GM12878 (cell line): ENCODE results near the gene GPR18. TPM values are rescaled to one million over a fixed set of nuclear protein-coding genes. Genes with fewer than 3 reads are reported as not detected.

Experiments used
- ATAC-seq: fragments of 200-7000 bp; cut with Tn5 transposase; 3 replicates; pipeline ENCODE4 v1.9.1; 2020; ENCODE audit warnings: mild to moderate bottlenecking, moderate library complexity
- BruUV-seq: library from RNA; stranded (reverse); fragments of 400-500 nt; replicated peaks from 2 replicates; lab custom pipeline; 2021; lab: Mats Ljungman, UMichigan
- CTCF ChIA-PET: fragments of 300-600 bp; sonication (Branson Sonifier 250); formaldehyde crosslinking; extraction: SDS; loops from one replicate; lab custom pipeline; 2021; ENCODE audit warnings: inconsistent platforms; lab: Yijun Ruan, JAX
- POLR2A ChIA-PET: fragments of 350-600 bp; formaldehyde crosslinking; extraction: SDS; loops from one replicate; lab custom pipeline; 2021; ENCODE audit warnings: inconsistent platforms; lab: Charles Lee
- RAD21 ChIA-PET: fragments of 300-600 bp; sonication (Branson Sonifier 250); formaldehyde crosslinking; loops from one replicate; lab custom pipeline; 2023; ENCODE audit warnings: antibody characterized with exemption; ENCODE audit not compliant: unreplicated experiment; lab: Charles Lee
- SMC1A ChIA-PET: fragments of 300-600 bp; sonication (Branson Sonifier 250); formaldehyde crosslinking; loops from one replicate; lab custom pipeline; 2023; ENCODE audit not compliant: unreplicated experiment, uncharacterized antibody; lab: Charles Lee
- DNase-seq: peaks from one replicate; pipeline ENCODE4 v3.0.0-alpha.2; 2011; ENCODE audit warnings: low read depth, low spot score
- FAIRE-seq: peaks from 3 replicates; lab custom pipeline; 2011; peaks lifted over from hg19 to GRCh38; lab: Jason Lieb, UNC
- H2AFZ ChIP-seq: 2 replicates; pipeline ENCODE4 v1.6.0; 2011; ENCODE audit warnings: low read depth, low read length, control low read depth; ENCODE audit not compliant: control insufficient read depth
- H3K27ac ChIP-seq: 2 replicates; pipeline ENCODE4 v1.5.1; 2011; ENCODE audit warnings: control low read depth; ENCODE audit not compliant: control insufficient read depth, insufficient read depth
- H3K27me3 ChIP-seq, 2 experiments: replicated peaks in 1 of 2; 2 replicates each; pipeline versions ENCODE4 v1.6.0 to v1.6.1; 2011; ENCODE audit warnings: low read length in 1 of 2; ENCODE audit not compliant: control insufficient read depth in 2 of 2, insufficient read depth in 2 of 2
- H3K36me3 ChIP-seq, 2 experiments: 2 replicates each; pipeline ENCODE4 v1.5.1; 2011; ENCODE audit warnings: low read length in 1 of 2; ENCODE audit not compliant: control insufficient read depth in 2 of 2, insufficient read depth in 2 of 2
- H3K4me1 ChIP-seq: 2 replicates; pipeline ENCODE4 v1.6.1; 2011; ENCODE audit warnings: mild to moderate bottlenecking, low read length, moderate library complexity, mixed read lengths; ENCODE audit not compliant: control insufficient read depth, insufficient read depth
- H3K4me2 ChIP-seq: 2 replicates; pipeline ENCODE4 v1.6.0; 2011; ENCODE audit warnings: control low read depth; ENCODE audit not compliant: control insufficient read depth, insufficient read depth
- H3K4me3 ChIP-seq: fragments of 200-600 bp; sonication (generic); 2 replicates; pipeline ENCODE4 v1.5.1; 2016
- H3K79me2 ChIP-seq: 2 replicates; pipeline ENCODE4 v1.6.0; 2011; ENCODE audit warnings: low read length; ENCODE audit not compliant: control insufficient read depth, insufficient read depth
- H3K9ac ChIP-seq: 2 replicates; pipeline ENCODE4 v1.8.0; 2011; ENCODE audit warnings: low read length, control low read depth, mixed read lengths; ENCODE audit not compliant: control insufficient read depth, insufficient read depth
- H3K9me3 ChIP-seq: replicated peaks from 3 replicates; pipeline ENCODE4 v1.5.1; 2011; ENCODE audit warnings: mild to moderate bottlenecking, low read length; ENCODE audit not compliant: control insufficient read depth, insufficient read depth
- H4K20me1 ChIP-seq: 2 replicates; pipeline ENCODE4 v1.6.0; 2011; ENCODE audit not compliant: control insufficient read depth, insufficient read depth
- CREM ChIP-seq: IDR thresholded peaks from 2 replicates; pipeline ENCODE4 v1.6.1; 2014; ENCODE audit warnings: antibody characterized with exemption, low read depth
- LARP7 ChIP-seq: fragments of 450-650 bp; IDR thresholded peaks from 2 replicates; pipeline ENCODE4 v1.6.1; 2017; ENCODE audit warnings: mild to moderate bottlenecking
- NFIC ChIP-seq: IDR thresholded peaks from 2 replicates; pipeline ENCODE4 v1.6.1; 2012; ENCODE audit warnings: low read depth, mild to moderate bottlenecking, inconsistent platforms, low read length, moderate library complexity
- PML ChIP-seq: IDR thresholded peaks from 2 replicates; pipeline ENCODE4 v1.6.1; 2012; ENCODE audit warnings: low read length, inconsistent platforms
- POLR2A ChIP-seq: IDR thresholded peaks from 2 replicates; pipeline ENCODE4 v1.6.1; 2011; ENCODE audit warnings: low read depth, mild to moderate bottlenecking, low read length
- RB1 ChIP-seq: fragments of 450-650 bp; formaldehyde crosslinking; IDR thresholded peaks from 2 replicates; pipeline ENCODE4 v1.6.1; 2017; ENCODE audit warnings: mild to moderate bottlenecking, borderline replicate concordance
- SP1 ChIP-seq: IDR thresholded peaks from one replicate; pipeline ENCODE4 v1.6.1; 2011; ENCODE audit warnings: low read depth, low read length
- WGBS: methylation state at CpG from one replicate; pipeline ENCODE4 v1.1.6; 2016; ENCODE audit warnings: low lambda C conversion rate; ENCODE audit not compliant: insufficient replicate concordance, insufficient coverage; ENCODE audit errors: missing lambda C conversion rate; 5-methylcytosine and 5-hydroxymethylcytosine counted together
- in situ Hi-C: fragments of 300-500 bp; cut with MboI; formaldehyde crosslinking; loops from 9 replicates; pipeline ENCODE4 v1.14.3; 2018; ENCODE audit warnings: mixed read lengths
- intact Hi-C: fragments of 100-400 bp; cut with micrococcal nuclease; formaldehyde crosslinking; loops from one replicate; pipeline ENCODE4 v1.14.2; 2022; ENCODE audit not compliant: unreplicated experiment
- polyA plus RNA-seq, 11 experiments: library from polyadenylated mRNA; depleted of rRNA in 4 of 11; unstranded in 6 of 11; stranded (reverse) in 5 of 11; fragments of >200 nt; fragmentation: Nextera tagmentation in 4 of 11; fragmentation: Illumina TruSeq in 1 of 11; extraction: Ambion mirVana in 4 of 11; extraction: Trizol in 1 of 11; gene quantifications; 1 replicate in 1 of 11; 2 replicates in 10 of 11; pipeline versions ENCODE4 v1.2.1 to v1.2.3, GENCODE V29; 2011 to 2016; ENCODE audit warnings: inconsistent platforms in 2 of 11, missing spikeins in 2 of 11, low read depth in 1 of 11
- total RNA-seq, 4 experiments: library from RNA; depleted of rRNA in 3 of 4; stranded (reverse); fragments of >200 nt in 3 of 4; fragmentation: Illumina TruSeq in 1 of 4; extraction: Trizol in 1 of 4; gene quantifications; 2 replicates each; pipeline versions ENCODE4 v1.2.1 to v1.2.3, GENCODE V29; 2013 to 2021
- TF ChIP-seq, protein P1 (sequence below): fragments of 450-650 bp; IDR thresholded peaks from 2 replicates; pipeline ENCODE4 v1.6.1; 2017; ENCODE audit warnings: mild to moderate bottlenecking, low read depth, inconsistent platforms; ENCODE audit not compliant: poor library complexity, severe bottlenecking
- TF ChIP-seq, protein P2 (sequence below): IDR thresholded peaks from 2 replicates; pipeline ENCODE4 v1.6.1; 2011; ENCODE audit warnings: mild to moderate bottlenecking, low read depth, low read length, moderate library complexity; ENCODE audit not compliant: insufficient replicate concordance
- TF ChIP-seq, protein P3 (sequence below): IDR thresholded peaks from 2 replicates; pipeline ENCODE4 v1.6.1; 2011; ENCODE audit warnings: borderline replicate concordance, low read depth, mild to moderate bottlenecking, moderate library complexity, low read length; ENCODE audit not compliant: insufficient read depth, poor library complexity, severe bottlenecking
- TF ChIP-seq, protein P4 (sequence below): fragments of 450-650 bp; formaldehyde crosslinking; IDR thresholded peaks from 2 replicates; pipeline ENCODE4 v1.5.0; 2022; ENCODE audit warnings: mild to moderate bottlenecking, missing genetic modification characterization

GPR18 gene
- total and polyA plus RNA-seq, 10 of the 15 experiments (the other 5 are each of a cell fraction or from before 2014, with no cell fraction given): 3.3 to 12.9 (median 5.2) TPM

DNA sequence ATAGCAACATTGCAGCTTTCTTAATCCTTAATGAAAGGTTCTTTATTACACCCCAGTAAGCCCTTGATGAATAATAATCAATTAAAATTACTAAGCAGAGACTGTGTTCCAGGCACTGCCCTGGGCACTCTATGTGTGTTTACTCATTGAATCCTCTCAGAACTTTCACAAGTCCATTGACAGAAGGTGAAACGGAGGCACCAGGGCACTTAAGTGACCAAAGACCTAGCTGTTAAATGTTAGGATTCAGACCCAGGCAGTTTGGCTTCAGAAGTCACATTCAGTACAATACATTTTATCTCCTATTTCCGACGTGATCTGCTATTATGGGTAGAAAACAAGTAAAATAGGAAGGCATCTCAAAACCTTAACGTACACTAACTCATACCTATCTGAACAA lies 46.4 kb upstream of the GPR18 start (continued):
- TF ChIP-seq, protein P1, sequence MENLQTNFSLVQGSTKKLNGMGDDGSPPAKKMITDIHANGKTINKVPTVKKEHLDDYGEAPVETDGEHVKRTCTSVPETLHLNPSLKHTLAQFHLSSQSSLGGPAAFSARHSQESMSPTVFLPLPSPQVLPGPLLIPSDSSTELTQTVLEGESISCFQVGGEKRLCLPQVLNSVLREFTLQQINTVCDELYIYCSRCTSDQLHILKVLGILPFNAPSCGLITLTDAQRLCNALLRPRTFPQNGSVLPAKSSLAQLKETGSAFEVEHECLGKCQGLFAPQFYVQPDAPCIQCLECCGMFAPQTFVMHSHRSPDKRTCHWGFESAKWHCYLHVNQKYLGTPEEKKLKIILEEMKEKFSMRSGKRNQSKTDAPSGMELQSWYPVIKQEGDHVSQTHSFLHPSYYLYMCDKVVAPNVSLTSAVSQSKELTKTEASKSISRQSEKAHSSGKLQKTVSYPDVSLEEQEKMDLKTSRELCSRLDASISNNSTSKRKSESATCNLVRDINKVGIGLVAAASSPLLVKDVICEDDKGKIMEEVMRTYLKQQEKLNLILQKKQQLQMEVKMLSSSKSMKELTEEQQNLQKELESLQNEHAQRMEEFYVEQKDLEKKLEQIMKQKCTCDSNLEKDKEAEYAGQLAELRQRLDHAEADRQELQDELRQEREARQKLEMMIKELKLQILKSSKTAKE: peak; percentile 18
- TF ChIP-seq, protein P2, sequence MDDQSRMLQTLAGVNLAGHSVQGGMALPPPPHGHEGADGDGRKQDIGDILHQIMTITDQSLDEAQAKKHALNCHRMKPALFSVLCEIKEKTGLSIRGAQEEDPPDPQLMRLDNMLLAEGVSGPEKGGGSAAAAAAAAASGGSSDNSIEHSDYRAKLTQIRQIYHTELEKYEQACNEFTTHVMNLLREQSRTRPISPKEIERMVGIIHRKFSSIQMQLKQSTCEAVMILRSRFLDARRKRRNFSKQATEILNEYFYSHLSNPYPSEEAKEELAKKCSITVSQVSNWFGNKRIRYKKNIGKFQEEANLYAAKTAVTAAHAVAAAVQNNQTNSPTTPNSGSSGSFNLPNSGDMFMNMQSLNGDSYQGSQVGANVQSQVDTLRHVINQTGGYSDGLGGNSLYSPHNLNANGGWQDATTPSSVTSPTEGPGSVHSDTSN: no peak
- TF ChIP-seq NFIC: peak; percentile 32; the same call in 1 of the 2 replicates

DNA sequence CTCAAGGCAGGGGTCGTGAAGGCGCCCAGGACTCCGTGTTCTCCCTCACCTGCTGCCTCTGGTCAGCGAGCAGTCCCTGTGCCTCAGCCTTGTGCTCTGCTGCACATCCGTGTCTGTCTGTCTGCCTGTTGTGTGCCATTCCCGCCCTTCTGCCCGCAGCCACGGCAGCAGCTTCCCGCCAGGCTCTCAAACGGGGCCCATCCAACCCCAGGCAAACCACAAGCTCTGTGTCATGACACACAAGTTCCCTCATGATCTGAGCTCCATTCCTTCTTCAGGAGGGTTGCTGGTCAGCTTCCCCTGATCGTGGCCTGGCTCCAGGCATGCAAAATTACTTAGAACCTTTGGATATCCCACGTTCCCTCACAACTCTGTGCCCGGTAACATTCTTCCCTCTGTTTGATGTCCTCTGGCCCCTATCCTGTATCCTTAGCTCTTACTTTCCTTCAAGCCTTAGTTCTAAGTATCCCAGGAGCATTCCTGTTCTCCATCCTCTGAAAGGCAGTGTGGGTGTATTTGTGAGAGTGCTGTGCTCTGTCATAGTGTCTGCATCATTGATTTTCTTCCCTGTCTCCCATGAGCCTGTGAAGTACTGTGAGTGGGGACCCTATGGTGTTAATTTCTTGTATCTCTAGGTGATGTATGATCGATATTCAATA lies 45.8 kb upstream of the GPR18 start:
- SMC1A ChIA-PET: interaction anchor here (0.8 to 13.7 kb wide), 17 partner anchors 8 to 132 kb away, joined by 3 to 264 read pairs (median 9); no protein-coding TSS in a partner anchor
- intact Hi-C loops: loop anchor here (2.0 to 10.0 kb wide), 2 partner anchors 71 to 201 kb away; partner anchors contain the start of gene TM9SF2
- Histone ChIP-seq H3K4me2 (peak overlapping the region; percentile 64), H3K4me1 (peaks cover 26% of the 10 kb centered on the region), H3K4me3 (peak overlapping the region; percentile 98), H2AFZ (no peak overlapping the region), H3K79me2 (peaks cover 100% of the 10 kb centered on the region), H3K36me3 (peaks cover 0 to 14% of the 10 kb centered on the region in 2 experiments; a peak in 3 of 4 replicates), H3K9me3 (no peaks in the 10 kb centered on the region), H4K20me1 (no peaks in the 10 kb centered on the region; the same call in 1 of the 2 replicates), H3K27ac (peak overlapping the region; percentile 93), H3K27me3 (no peaks in the 10 kb centered on the region), H3K9ac (peak overlapping the region; percentile 83)
- ATAC-seq (peak; percentile 4), FAIRE-seq (no peak), DNase-seq (no peak)
- CTCF ChIA-PET: interaction anchor here (0.8 to 6.7 kb wide), 8 partner anchors 22 to 131 kb away, joined by 3 to 61 read pairs (median 8); no protein-coding TSS in a partner anchor
- POLR2A ChIA-PET: interaction anchor here (0.5 to 8.0 kb wide), 9 partner anchors 11 to 75 kb away, joined by 3 to 59 read pairs (median 4); no protein-coding TSS in a partner anchor
- BruUV-seq: no TSS peak
- RAD21 ChIA-PET: interaction anchor here (0.8 to 14.1 kb wide), 15 partner anchors 8 to 132 kb away, joined by 3 to 247 read pairs (median 16); no protein-coding TSS in a partner anchor
- in situ Hi-C loops: no loop called here
- under 1% methylated on average over 14 of the region's 14 CpGs for WGBS
- TF ChIP-seq PML: peak; percentile 18; the same call in 1 of the 2 replicates
- TF ChIP-seq, protein P3, sequence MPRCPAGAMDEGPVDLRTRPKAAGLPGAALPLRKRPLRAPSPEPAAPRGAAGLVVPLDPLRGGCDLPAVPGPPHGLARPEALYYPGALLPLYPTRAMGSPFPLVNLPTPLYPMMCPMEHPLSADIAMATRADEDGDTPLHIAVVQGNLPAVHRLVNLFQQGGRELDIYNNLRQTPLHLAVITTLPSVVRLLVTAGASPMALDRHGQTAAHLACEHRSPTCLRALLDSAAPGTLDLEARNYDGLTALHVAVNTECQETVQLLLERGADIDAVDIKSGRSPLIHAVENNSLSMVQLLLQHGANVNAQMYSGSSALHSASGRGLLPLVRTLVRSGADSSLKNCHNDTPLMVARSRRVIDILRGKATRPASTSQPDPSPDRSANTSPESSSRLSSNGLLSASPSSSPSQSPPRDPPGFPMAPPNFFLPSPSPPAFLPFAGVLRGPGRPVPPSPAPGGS: peak; percentile 8
- TF ChIP-seq, protein P4, sequence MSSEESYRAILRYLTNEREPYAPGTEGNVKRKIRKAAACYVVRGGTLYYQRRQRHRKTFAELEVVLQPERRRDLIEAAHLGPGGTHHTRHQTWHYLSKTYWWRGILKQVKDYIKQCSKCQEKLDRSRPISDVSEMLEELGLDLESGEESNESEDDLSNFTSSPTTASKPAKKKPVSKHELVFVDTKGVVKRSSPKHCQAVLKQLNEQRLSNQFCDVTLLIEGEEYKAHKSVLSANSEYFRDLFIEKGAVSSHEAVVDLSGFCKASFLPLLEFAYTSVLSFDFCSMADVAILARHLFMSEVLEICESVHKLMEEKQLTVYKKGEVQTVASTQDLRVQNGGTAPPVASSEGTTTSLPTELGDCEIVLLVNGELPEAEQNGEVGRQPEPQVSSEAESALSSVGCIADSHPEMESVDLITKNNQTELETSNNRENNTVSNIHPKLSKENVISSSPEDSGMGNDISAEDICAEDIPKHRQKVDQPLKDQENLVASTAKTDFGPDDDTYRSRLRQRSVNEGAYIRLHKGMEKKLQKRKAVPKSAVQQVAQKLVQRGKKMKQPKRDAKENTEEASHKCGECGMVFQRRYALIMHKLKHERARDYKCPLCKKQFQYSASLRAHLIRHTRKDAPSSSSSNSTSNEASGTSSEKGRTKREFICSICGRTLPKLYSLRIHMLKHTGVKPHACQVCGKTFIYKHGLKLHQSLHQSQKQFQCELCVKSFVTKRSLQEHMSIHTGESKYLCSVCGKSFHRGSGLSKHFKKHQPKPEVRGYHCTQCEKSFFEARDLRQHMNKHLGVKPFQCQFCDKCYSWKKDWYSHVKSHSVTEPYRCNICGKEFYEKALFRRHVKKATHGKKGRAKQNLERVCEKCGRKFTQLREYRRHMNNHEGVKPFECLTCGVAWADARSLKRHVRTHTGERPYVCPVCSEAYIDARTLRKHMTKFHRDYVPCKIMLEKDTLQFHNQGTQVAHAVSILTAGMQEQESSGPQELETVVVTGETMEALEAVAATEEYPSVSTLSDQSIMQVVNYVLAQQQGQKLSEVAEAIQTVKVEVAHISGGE: peak; percentile 44
- TF ChIP-seq CREM: 0 out of 2 replicates have a peak, but pooled peaks have one; percentile 11
- peak; percentile 73 for TF ChIP-seq LARP7
- no peak for TF ChIP-seq SP1
- TF ChIP-seq RB1: peak; percentile 28; the same call in 1 of the 2 replicates
- peak; percentile 78 for TF ChIP-seq POLR2A
